Osteoblast (primary cell): Measurements from ENCODE around the gene ZNF846. TPM values are rescaled to one million over a fixed set of nuclear protein-coding genes. Genes with fewer than 3 reads are reported as not detected.

Experiments
- DNase-seq: peaks from one replicate; pipeline ENCODE4 v3.0.0; 2011; ENCODE audit warnings: low spot score, mixed read lengths; ENCODE audit not compliant: insufficient read length; ENCODE audit errors: missing footprints
- H2AFZ ChIP-seq: 2 replicates; pipeline ENCODE4 v1.6.0; 2011; ENCODE audit warnings: mild to moderate bottlenecking, low read length
- H3K27ac ChIP-seq: 2 replicates; pipeline ENCODE4 v1.5.1; 2011; ENCODE audit warnings: mild to moderate bottlenecking, low read depth, low read length, moderate library complexity
- H3K27me3 ChIP-seq: 2 replicates; pipeline ENCODE4 v1.6.0; 2012; ENCODE audit warnings: mild to moderate bottlenecking, control low read depth, inconsistent platforms, low read length, moderate library complexity; ENCODE audit not compliant: insufficient read depth
- H3K36me3 ChIP-seq: 2 replicates; pipeline ENCODE4 v1.5.1; 2011; ENCODE audit warnings: mild to moderate bottlenecking, low read length, control low read depth, moderate library complexity; ENCODE audit not compliant: insufficient read depth
- H3K4me1 ChIP-seq: 2 replicates; pipeline ENCODE4 v1.5.1; 2011; ENCODE audit warnings: mild to moderate bottlenecking, low read length, control low read depth, moderate library complexity; ENCODE audit not compliant: insufficient read depth
- H3K4me2 ChIP-seq: 2 replicates; pipeline ENCODE4 v1.6.0; 2011; ENCODE audit warnings: mild to moderate bottlenecking, low read length; ENCODE audit not compliant: insufficient read depth
- H3K4me3 ChIP-seq: fragments of 200-600 bp; sonication (generic); 3 replicates; pipeline ENCODE4 v1.5.1; 2012; ENCODE audit warnings: mild to moderate bottlenecking, low read length, inconsistent platforms; ENCODE audit not compliant: insufficient read depth
- H3K79me2 ChIP-seq: 2 replicates; pipeline ENCODE4 v1.6.0; 2012; ENCODE audit warnings: mild to moderate bottlenecking, low read length, control low read depth, inconsistent platforms; ENCODE audit not compliant: insufficient read depth
- H3K9me3 ChIP-seq: 2 replicates; pipeline ENCODE4 v1.5.1; 2011; ENCODE audit warnings: low read depth, low read length, control low read depth
- H4K20me1 ChIP-seq: 2 replicates; pipeline ENCODE4 v1.6.0; 2012; ENCODE audit warnings: mild to moderate bottlenecking, low read length, control low read depth; ENCODE audit not compliant: insufficient read depth
- total RNA-seq: library from RNA; depleted of rRNA; stranded (reverse); fragments of >200 nt; gene quantifications from 2 replicates; pipeline ENCODE4 v1.2.3, GENCODE V29; 2012
- TF ChIP-seq, protein P1 (sequence below): IDR thresholded peaks from 2 replicates; pipeline ENCODE4 v1.5.1; 2011; ENCODE audit warnings: mild to moderate bottlenecking, low read depth, low read length, moderate library complexity; ENCODE audit errors: extremely low read depth

The ZNF846 gene
- total RNA-seq, 1 donor, result 17.7 TPM

DNA sequence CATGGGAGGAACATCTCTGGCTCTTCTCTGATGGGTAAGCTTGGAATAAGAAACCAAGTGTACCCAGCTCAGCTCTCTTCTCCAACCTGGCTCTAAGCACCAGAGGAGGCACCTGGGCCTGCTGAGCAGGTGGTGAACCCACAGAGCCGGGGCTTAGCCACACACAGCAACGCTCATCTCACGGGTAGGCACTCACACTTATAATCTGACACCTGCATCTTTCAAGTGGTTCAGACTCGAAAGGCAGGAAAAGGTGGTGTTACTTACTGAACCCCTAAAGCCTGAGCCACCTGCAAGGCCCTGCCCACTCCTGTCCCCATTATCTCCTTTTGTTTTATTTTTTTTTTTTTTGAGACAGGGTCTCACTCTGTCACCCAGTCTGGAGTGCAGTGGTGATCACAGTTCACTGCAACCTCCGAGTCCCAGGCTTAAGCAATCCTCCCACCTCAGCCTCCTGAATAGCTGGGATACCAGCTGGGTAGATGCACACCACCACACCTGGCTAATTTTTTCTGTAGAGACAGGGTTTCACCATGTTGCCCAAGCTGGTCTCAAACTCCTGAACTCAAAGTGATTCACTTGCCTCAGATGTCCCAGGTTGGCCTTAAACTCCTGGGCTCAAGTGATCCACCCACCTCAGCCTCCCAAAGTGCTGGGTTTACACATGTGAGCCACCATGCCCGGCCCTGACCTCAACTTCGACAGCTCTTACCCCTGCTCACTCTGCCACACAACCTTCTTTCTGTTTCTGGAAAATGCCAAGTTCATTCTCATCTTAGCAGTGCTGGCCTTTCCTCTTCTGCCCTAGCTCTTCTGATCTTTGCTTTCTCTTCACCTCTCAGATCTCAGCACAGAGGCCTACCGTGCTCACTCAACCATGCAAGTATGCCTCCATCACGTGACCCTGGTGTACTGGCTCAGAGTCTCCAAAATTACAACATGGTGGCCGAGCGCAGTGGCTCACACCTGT, 40.6 kb upstream of the ZNF846 start:
- H3K27ac ChIP-seq, result no peak overlapping the region
- no peak overlapping the region for H2AFZ ChIP-seq
- H3K27me3 ChIP-seq, result no peaks in the 10 kb centered on the region
- H3K4me2 ChIP-seq, result no peak overlapping the region
- TF ChIP-seq, protein P1, sequence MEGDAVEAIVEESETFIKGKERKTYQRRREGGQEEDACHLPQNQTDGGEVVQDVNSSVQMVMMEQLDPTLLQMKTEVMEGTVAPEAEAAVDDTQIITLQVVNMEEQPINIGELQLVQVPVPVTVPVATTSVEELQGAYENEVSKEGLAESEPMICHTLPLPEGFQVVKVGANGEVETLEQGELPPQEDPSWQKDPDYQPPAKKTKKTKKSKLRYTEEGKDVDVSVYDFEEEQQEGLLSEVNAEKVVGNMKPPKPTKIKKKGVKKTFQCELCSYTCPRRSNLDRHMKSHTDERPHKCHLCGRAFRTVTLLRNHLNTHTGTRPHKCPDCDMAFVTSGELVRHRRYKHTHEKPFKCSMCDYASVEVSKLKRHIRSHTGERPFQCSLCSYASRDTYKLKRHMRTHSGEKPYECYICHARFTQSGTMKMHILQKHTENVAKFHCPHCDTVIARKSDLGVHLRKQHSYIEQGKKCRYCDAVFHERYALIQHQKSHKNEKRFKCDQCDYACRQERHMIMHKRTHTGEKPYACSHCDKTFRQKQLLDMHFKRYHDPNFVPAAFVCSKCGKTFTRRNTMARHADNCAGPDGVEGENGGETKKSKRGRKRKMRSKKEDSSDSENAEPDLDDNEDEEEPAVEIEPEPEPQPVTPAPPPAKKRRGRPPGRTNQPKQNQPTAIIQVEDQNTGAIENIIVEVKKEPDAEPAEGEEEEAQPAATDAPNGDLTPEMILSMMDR, result no peak
- no peak for DNase-seq
- H3K79me2 ChIP-seq, result peaks cover 8% of the 10 kb centered on the region
- H4K20me1 ChIP-seq, result peaks cover 4% of the 10 kb centered on the region
- H3K4me3 ChIP-seq, result no peak overlapping the region
- no peaks in the 10 kb centered on the region for H3K9me3 ChIP-seq
- peaks cover 23% of the 10 kb centered on the region for H3K36me3 ChIP-seq
- H3K4me1 ChIP-seq, result no peaks in the 10 kb centered on the region

DNA sequence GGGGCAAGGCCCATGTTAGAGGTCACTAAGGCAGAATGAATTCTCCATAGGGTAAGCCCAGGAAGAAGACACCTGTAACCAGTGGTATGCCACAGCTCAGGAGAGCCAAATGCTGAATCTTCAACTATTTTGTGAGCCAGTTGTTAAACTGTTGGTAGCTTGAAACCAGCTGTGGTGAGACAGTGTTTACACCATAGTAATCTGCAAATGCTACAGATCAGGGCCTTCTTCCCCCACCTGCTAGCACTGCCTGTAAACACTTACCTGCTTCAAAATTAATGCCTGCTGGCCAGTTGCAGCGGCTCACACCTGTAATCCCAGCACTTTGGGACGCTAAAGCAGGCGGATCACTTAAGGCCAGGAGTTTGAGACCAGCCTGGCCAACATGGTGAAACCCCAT, 38.3 kb upstream of the ZNF846 start:
- Histone ChIP-seq H3K27me3 (no peaks in the 10 kb centered on the region), H3K4me3 (no peak overlapping the region), H3K79me2 (peaks cover 2% of the 10 kb centered on the region), H2AFZ (no peak overlapping the region), H3K36me3 (peaks cover 23% of the 10 kb centered on the region), H3K9me3 (no peaks in the 10 kb centered on the region), H3K4me1 (no peaks in the 10 kb centered on the region), H3K4me2 (no peak overlapping the region), H4K20me1 (peaks cover 4% of the 10 kb centered on the region), H3K27ac (no peak overlapping the region)
- no peak for DNase-seq
- TF ChIP-seq, protein P1, result no peak

DNA sequence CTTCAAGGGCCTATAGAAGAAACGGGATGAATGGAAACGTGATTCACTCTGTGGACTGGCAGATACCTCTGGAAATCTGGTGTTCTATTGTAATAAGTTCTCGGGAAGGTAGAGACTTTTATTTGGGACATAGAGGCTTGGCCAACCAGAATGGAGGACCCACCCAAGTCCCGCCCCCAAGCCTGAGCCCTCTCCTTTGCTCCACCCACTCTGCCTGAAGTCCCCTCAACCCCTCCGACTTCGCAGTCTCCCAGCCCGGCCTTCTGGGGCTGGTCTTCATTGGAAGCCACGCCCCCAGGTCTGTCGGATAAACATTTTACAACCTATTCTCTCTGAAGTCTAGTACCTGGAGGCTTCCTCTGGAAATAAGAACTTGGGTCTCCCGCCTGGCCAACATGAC, 33.4 kb upstream of the ZNF846 start:
- no peaks in the 10 kb centered on the region for H4K20me1 ChIP-seq
- TF ChIP-seq, protein P1, result no peak
- no peaks in the 10 kb centered on the region for H3K9me3 ChIP-seq

DNA sequence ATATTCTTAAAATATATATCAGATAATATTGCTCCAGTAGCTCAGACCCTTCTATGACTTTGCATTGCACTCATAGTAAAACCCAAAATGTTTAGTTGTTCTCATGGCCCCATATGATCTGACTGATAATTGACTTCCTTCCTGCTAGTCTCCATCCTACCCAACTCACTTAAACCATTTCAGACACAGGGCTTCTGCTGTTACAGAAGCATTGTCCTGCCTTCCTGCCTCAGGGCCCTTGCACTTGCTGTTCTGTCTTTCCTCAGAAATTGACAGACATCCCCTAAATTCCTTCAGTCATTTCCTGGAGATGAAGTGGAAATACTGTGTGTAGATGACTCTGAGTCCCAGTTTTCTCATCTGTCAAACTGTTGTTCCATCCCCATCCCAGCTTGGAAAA, 30.6 kb upstream of the ZNF846 start:
- peaks cover 2% of the 10 kb centered on the region for H3K4me1 ChIP-seq
- H3K9me3 ChIP-seq, result no peaks in the 10 kb centered on the region
- H3K4me2 ChIP-seq, result no peak overlapping the region
- no peaks in the 10 kb centered on the region for H3K36me3 ChIP-seq
- H3K79me2 ChIP-seq, result no peaks in the 10 kb centered on the region
- no peaks in the 10 kb centered on the region for H4K20me1 ChIP-seq
- H3K4me3 ChIP-seq, result no peak overlapping the region
- DNase-seq, result peak; percentile 81
- H3K27me3 ChIP-seq, result no peaks in the 10 kb centered on the region
- TF ChIP-seq, protein P1, result no peak
- no peak overlapping the region for H2AFZ ChIP-seq
- H3K27ac ChIP-seq, result no peak overlapping the region

More for the DNA sequence above, 33.4 kb upstream of the ZNF846 start:
- H3K27ac ChIP-seq, result no peak overlapping the region
- DNase-seq, result peak; percentile 31
- H3K4me1 ChIP-seq, result no peaks in the 10 kb centered on the region
- no peak overlapping the region for H3K4me2 ChIP-seq
- no peaks in the 10 kb centered on the region for H3K79me2 ChIP-seq
- no peaks in the 10 kb centered on the region for H3K27me3 ChIP-seq
- peaks cover 5% of the 10 kb centered on the region for H3K36me3 ChIP-seq
- H2AFZ ChIP-seq, result no peak overlapping the region
- no peak overlapping the region for H3K4me3 ChIP-seq
